ENCODE data around the gene GAB3.

Gene GAB3
- total RNA-seq = 31.9 to 87.8 reads per million in 2 donors

- DNase-seq = peak; percentile 24
Measured at GRCh38 chrX:154750301-154751202, at the start of gene GAB3. GAB3 (minus strand) TSS chrX:154751077; CDS start chrX:154751025, 52 bp downstream.

DNA sequence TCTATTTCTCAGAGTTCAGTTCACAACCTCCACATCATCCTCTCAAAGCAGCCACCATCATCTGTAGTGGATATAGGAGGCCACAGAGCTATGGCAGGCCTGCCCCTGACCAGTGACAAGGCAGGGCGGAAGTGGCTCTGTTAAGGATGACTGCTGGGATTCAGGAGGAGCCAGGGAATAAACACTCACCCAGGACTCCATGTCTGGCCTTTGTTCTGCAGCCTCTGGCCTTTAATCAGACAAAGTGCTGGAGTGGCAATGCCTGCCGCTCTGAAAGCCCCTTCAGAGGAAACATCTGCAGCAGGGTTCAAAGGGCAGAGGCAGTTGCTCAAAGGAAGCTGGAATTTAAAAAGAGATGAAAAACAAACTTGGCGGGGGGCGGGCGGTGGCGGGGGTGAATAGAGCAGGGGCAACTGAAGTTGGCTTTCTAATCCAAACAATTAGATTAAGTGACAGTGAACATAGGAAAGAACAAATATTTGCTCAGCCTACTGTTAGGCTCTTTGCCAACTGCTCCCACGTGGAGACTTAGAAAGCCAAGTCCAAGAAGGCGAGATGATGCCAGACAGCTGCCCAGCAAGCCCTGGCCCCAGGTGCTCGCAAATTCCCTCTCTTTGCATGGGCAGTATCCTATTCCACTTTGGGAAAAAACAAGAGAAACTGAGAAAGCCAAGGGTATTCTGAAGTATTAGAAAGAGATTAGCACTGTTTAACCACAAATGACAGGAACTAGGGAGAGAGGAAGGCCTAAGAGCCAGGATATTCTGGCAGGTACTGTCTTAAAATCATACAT, 48.9 kb upstream of the GAB3 start:
- no peak for DNase-seq

- DNase-seq = no peak
Measured at GRCh38 chrX:154797006-154797405, 46.1 kb upstream of the GAB3 start.

- DNase-seq = no peak
Measured at GRCh38 chrX:154795016-154795415, 44.1 kb upstream of the GAB3 start.

DNA sequence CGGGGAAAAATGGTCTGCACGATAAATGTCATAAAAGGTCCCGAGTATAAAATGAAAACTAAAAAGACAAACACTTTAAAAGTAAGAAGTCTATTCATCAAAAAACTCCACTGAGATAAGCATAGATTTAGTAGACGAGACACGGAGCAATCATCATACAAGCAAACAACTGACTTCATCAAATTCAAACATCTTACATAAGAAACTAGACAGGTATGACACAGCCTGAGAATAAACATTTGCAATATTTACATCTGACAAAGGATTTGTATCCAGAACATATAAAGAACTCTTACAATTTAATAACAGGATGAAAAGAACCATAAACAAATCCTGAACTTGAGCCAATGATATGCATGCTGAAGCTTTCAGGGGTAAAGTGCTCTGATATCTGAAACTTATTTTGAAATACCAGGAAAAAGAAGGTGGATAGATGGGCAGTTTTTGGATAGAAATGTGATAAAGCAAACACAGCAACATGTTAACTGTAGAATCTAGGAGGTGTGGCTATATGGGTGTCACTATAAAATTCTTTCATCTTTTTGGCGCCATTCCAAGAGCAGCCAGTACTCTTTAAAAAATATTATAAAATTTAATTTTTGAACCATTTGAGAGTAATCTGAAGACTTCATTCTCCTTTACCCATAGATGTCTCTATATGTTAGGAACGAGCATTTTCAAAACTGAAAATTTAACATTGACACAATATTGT, 42.4 kb upstream of the GAB3 start:
- no peak for DNase-seq

DNA sequence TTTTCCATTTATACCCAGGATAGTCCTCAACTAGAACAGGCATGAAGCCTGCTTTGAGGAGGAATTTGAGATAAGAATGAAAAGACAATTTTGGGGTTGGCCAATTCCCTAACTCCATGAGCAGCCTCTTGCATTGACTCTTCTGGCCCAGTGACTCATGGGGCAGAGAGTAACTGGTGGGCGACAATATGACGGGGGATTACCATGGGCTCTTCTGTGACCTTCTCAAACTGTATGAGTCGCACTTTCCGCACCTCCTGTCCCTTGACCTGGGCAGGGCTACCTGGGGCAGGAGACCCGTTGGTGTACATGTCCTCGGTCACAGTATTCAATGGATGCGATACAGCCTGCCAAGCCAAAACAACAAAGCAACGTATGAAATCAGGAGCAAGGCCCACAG, 41.1 kb upstream of the GAB3 start:
- DNase-seq = no peak

- no peak for DNase-seq
Measured at GRCh38 chrX:154791467-154791866, 40.6 kb upstream of the GAB3 start.

GRCh38 chrX:154785716-154786115, 34.8 kb upstream of the GAB3 start:
- no peak for DNase-seq

GRCh38 chrX:154784149-154784995, 33.5 kb upstream of the GAB3 start:
- DNase-seq = no peak

GRCh38 chrX:154780968-154781367, 30.1 kb upstream of the GAB3 start:
- DNase-seq = no peak

DNA sequence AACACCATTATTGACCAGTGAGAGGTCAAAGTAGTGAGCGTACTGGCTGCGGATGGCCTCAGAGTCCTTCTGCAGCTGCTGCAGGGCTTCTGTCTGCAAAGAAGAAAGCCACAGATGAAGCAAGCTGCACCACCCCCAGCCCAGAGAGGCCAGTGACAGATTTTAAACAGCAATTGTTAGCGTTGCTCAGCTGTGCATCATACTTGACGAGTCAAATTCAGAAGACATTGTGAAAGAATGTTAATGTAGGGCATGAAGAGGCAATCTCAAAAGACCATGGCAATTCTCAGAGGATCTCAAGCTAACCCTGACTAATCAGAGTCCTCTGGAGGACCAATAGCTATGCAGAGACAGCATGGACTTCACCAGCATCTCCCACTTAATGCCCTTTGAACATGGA, 28.4 kb upstream of the GAB3 start:
- no peak for DNase-seq

- DNase-seq = no peak
Measured at GRCh38 chrX:154776753-154777152, 25.9 kb upstream of the GAB3 start.

- DNase-seq = no peak
Measured at GRCh38 chrX:154775419-154776349, 24.8 kb upstream of the GAB3 start.

- DNase-seq = no peak
Measured at GRCh38 chrX:154774622-154775021, 23.7 kb upstream of the GAB3 start.

- DNase-seq = peak; percentile 87
Measured at GRCh38 chrX:154762537-154763296, 11.8 kb upstream of the GAB3 start, which contains the start of gene DKC1. DKC1 (plus strand) TSS chrX:154762864; CDS start chrX:154762966, 102 bp downstream.

DNA sequence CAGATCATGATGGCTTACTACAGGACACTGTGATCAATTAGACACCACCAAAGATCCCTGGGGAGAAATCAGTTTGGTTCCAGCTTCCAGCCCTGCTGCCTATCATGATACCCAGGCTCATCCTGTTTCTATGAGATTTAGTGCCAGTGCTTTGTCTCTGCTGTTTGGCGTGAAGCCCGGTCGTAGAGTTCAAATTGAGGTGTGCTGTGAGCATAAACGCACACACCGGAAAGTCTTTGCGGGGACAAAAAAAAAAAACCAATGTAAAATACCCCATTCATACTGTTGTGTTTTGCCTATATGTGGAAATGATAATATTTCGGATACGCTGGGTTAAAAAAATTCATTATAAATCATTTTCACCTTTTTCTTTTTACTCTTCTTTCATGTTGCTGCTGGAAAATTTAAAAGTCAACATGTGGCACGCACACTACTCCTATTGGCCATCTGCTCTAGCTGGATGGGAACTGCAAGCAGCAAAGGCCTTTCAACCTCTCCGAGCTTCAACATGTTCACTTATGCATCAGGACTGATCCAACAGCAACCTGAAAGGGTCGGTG, 11.2 kb upstream of the GAB3 start:
- no peak for DNase-seq

- DNase-seq = no peak
Measured at GRCh38 chrX:154758696-154759095, 7.8 kb upstream of the GAB3 start.

GRCh38 chrX:154751669-154752271, 893 bp upstream of the GAB3 start:
- DNase-seq = no peak

DNA sequence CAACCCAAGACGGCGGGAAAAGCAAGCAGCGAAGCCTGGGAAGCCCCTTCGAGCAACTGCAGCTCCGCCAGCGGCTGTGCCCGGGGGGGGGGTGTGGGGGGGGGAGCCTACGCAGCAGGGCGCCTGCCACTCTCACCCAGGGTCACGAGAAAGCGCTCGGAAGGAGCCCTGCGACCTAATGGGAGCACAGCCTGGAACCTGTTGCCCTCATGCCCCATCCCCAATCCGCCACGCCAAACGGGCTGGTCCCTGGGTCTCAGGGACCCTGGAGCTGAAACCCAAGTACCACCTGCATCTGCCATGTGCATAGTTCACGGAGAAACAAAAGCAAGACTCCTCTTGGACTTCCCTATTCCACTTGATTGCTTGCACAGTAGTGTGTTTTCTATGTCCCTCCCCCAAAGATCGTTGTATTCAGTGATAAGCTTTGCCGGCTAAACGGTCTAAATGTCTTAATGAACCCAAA, 359 bp upstream of the GAB3 start:
- no peak for DNase-seq

Measured in T-helper 9 cell (primary cell).